GM12892 (cell line): ENCODE measurements around the gene TIMM23. TPM values are rescaled to one million over a fixed set of nuclear protein-coding genes. Genes with fewer than 3 reads are reported as not detected.
A peak's percentile ranks its signal among the peaks of the same experiment; 100 is the strongest.
"Not testable (repeated sequence)": the region's sequence is repeated elsewhere in the genome, so short reads cannot be mapped to it uniquely, and the experiment has no call there.

Experiments used
- DNase-seq: peaks from one replicate; pipeline ENCODE4 v3.0.0; 2011; ENCODE audit not compliant: insufficient read length
- FAIRE-seq: peaks from 2 replicates; lab custom pipeline; 2011; peaks lifted over from hg19 to GRCh38; lab: Jason Lieb, UNC
- POLR2A ChIP-seq: IDR thresholded peaks from 2 replicates; pipeline ENCODE4 v1.6.1; 2011; ENCODE audit warnings: low read depth, low read length, control low read depth
- POLR2AphosphoS5 ChIP-seq: IDR thresholded peaks from 2 replicates; pipeline ENCODE4 v1.6.1; 2011; ENCODE audit warnings: low read depth, low read length, control low read depth
- polyA plus RNA-seq: library from polyadenylated mRNA; unstranded; fragments of >200 nt; gene quantifications from one replicate; pipeline ENCODE4 v1.2.1, GENCODE V29; 2012; ENCODE audit warnings: missing spikeins, inconsistent platforms; ENCODE audit not compliant: missing spikeins

The TIMM23 gene
- 92.3 TPM for polyA plus RNA-seq

DNA sequence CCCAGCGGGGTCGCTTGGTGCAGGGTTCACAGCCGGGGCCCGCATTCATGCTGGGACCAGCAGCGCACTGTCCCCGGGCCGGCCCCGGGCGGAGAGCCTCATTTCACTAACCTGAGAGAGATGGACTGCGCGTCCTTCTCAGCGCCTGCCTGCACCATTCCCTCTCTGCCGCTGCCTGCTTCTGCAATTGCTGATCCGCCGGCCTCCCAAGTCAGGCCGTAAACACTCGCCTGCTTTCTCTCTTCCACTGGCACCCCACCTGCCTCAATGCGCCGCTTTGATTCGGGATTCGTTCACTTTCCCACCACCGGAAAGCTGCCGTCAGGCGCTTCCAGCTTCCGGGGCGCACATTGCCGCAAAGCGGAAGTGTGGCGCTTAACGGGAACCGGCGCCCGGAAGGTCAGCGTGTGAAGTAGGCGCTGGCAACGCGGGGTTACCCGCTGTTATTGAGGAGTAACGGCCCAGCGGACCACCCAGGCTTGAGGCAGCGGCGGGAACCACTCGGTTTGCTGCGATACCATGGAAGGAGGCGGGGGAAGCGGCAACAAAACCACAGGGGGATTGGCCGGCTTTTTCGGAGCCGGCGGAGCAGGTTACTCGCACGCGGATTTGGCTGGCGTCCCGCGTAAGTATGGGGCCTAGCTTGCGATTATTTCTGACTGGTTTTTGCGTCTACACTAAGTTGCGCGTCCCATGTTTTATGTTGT lies at the start of gene TIMM23:
TIMM23 (plus strand) TSS at position 384 of the 707 bp plus-strand sequence; CDS start at position 520, 136 bp downstream.
- DNase-seq: peak; percentile 5
- not testable (repeated sequence) for FAIRE-seq
- TF ChIP-seq POLR2A: peak; percentile 74; the same call in 1 of the 2 replicates
- TF ChIP-seq POLR2AphosphoS5: peak; percentile 71; the same call in 1 of the 2 replicates

DNA sequence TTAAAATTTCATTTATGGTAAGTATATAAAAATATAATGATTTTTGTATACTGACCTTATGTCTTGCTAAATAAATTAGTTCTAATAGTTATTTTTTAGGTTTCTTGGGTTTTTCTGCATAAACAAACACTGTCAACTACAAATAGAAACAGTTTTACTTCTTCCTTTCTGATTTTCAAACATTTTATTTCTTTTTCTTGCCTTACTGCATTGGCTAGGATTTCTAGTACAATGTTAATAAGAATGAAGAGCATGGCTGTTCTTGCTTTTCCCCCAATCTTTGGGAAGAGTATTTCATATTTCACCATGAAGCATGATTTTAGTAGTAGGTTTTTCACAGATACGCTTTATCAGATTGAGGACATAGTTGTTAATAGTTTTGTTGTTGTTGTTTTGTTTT lies 45.5 kb upstream of the TIMM23 start:
- DNase-seq, FAIRE-seq: not testable (repeated sequence)

- not testable (repeated sequence) for DNase-seq, FAIRE-seq
Observed at GRCh38 chr10:45931305-45931704, 41.0 kb upstream of the TIMM23 start.

DNA sequence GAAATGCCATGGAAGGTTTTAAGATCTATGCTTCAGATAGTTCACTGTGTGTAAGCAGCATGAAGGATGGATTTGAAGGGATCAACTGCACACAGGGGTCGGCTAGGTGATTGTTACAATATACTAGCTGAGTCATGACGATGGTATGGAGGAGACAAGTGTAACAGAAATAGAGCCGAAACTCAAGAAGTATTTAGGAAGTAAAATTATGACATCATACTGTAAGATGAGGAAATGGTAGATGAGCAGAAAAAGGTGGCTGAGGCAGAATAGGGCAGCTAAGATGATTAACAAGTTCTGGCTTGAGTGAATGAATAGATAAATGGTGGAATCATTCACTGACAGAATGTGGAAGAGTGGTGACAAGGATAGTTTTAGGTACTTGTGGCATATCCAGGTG lies 37.5 kb upstream of the TIMM23 start:
- not testable (repeated sequence) for FAIRE-seq, DNase-seq

DNA sequence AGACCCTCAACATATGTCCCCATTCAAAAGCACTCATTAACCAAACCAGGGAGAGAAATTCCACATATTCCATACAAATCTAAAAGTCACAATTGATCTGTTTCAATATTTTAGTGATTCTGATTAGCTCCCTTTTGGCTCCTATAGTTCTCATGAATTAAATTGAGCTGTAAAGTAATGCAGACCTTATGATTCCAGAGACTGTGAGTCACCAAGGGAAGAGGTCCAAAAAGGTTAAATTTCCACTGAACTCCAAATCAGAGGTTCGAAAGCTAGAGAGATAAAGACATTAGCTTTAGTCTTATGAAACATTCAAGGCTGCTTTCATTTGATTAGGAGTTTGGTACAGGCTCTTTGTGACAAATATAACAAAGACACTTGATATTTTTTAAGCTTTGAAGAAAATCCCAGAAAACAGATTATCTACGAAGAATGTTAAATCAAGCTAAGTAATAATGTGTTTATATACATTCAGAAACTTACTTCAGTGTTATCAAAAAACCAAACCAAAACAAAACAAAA lies 33.1 kb upstream of the TIMM23 start:
- FAIRE-seq, DNase-seq: not testable (repeated sequence)

DNA sequence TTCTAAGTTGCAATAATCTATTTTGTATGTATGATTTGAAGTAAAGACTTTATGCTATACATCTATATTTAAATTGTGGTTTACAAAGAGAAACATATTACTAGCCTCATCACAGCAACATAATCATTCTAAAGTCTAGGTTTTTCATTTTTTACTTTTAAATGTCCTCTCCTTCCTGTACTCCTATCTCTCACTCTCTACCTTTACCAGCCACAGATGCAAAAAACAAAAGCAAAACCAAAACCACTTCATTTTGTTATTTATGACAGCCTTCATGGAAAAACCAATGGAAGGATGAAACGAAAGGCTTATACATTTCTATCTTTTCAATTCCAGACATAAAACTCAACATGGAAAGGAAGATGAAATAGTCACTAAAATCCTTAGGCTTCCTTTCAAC lies 31.1 kb upstream of the TIMM23 start:
- not testable (repeated sequence) for FAIRE-seq, DNase-seq

- not testable (repeated sequence) for FAIRE-seq, DNase-seq
Observed at GRCh38 chr10:45945476-45945875, 26.8 kb upstream of the TIMM23 start.

DNA sequence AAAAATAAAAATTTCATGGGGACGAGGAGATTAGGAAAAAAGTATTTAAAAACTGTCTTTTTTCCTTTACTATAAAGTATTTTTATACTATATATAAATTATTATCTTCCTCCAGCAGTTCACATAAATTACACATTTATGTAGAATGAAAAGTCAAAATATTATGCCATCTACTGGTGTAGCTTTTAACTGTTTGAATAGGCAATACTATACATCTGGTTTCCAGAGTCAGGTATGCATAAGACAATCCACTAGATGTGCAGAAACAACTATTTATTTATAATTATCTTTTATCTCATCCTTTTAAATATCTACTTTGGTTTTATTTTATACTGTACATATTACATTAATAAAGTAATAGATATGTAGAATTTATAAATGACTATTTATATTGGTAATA lies 24.9 kb upstream of the TIMM23 start:
- not testable (repeated sequence) for FAIRE-seq, DNase-seq

GRCh38 chr10:45948801-45949200 lies 23.5 kb upstream of the TIMM23 start:
- DNase-seq, FAIRE-seq: not testable (repeated sequence)

- DNase-seq, FAIRE-seq: not testable (repeated sequence)
Observed at GRCh38 chr10:45954367-45954766, 17.9 kb upstream of the TIMM23 start.

- not testable (repeated sequence) for FAIRE-seq
Observed at GRCh38 chr10:45956634-45957033, 15.7 kb upstream of the TIMM23 start.

GRCh38 chr10:45957928-45958327 lies 14.4 kb upstream of the TIMM23 start:
- FAIRE-seq, DNase-seq: not testable (repeated sequence)

More at GRCh38 chr10:45956634-45957033, 15.7 kb upstream of the TIMM23 start:
- DNase-seq: not testable (repeated sequence)

DNA sequence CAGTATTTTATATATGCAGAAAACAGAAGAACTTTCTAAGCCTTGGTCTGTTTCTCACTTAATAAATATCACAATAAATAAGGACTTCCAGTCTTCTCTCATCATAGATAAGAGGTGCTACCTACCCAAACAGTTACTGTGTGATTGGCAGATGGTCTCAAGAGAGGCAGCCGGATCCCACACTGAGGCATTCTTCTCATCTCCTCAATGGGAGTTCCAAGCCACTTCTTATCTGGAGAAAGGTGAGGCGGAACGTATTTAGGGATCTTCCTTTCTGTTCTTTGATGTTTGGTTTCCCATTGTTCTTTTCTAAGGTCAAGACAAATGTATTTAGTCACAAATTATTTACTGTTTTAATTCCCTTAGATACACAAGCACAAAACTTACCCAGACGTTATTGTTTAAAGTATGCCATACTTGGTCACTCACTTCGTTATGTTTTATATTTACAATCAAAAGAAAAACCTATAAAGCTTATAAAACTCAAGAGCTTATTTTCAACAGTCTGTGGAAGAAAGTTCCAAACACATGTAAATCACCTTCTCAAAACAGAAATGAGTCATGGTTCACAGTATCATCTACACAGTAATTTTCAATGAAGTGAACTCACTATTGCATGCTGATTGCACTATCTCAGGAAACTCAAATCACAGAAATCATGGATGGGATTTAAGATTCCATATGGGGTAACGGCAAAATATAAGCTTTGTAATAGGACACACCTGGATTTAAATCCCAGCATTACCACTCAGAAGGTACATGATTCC lies 9.4 kb upstream of the TIMM23 start:
- not testable (repeated sequence) for DNase-seq, FAIRE-seq

DNA sequence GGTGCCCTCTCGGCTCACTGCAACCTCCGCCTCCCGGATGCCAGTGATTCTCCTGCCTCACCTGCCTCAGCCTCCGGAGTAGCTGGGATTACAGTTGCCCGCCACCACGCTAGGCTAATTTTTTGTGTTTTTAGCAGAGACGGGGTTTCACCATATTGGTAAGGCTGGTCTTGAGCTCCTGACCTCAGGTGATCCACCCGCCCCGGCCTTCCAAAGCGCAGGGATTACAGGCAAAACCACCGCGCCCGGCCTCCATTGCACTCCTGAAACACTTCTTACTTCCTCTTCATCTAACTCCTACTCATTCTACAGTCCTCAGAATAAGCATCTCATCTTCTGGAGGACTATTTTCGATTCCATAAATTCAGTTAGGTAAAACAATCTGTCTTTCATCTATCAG lies 1.3 kb upstream of the TIMM23 start:
- not testable (repeated sequence) for FAIRE-seq, DNase-seq

DNA sequence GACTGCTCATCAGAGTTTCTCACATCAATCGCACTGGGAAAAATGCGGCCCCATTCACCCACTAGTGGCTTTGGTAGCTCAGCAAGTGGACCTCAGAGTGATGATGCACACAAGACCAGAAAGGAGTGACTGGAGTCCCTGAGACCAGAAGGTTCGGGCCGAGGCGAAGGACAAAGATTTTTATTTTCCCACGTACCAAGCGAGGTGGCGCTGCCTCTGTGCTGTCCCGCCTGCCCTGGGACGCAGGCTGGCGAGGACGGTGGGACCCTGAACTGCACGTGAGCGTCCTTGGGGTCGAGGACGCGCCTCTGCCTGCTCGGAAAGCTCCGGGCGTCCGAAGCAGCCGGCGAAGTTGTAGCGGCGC lies 565 bp upstream of the TIMM23 start:
- DNase-seq, FAIRE-seq: not testable (repeated sequence)

DNA sequence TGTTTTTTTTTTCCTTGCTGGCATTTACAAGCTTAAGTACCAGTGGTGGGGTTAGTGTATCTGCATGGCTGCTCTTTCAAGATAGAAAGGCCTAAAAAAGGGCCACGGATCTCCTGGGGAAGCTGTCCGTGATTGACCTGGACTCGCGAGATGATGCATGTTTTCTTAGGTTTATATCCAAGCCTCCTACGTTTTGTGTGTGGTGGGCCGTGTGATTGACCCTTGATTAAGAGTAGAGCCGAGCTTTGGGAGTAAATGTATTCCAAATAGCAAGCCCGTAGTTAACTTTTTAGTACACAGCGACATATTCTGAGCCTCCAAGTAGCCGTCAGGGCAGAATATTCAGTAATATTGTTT lies 502 bp downstream of the TIMM23 start:
- FAIRE-seq: not testable (repeated sequence)

DNA sequence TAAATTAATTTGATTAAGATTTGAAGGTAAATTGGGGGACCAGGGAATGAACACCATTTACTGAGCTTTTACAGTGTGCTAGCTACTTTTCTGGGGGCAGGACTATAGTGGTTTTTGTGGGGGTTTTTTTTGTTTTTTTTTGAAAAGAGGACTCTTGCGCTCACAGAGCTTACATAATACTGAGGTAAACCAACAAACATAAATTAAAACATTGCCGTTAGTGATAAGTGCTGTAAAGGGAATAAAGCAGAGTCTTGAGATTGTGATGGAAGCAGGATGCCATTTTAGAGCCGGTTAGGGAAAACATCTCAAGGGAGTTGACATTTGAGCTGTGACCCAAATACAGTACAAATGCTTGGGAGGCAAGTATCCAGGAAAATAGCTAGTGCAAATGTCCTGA lies 1.8 kb downstream of the TIMM23 start:
- not testable (repeated sequence) for DNase-seq, FAIRE-seq

More for the DNA sequence above, 502 bp downstream of the TIMM23 start:
- DNase-seq: not testable (repeated sequence)

DNA sequence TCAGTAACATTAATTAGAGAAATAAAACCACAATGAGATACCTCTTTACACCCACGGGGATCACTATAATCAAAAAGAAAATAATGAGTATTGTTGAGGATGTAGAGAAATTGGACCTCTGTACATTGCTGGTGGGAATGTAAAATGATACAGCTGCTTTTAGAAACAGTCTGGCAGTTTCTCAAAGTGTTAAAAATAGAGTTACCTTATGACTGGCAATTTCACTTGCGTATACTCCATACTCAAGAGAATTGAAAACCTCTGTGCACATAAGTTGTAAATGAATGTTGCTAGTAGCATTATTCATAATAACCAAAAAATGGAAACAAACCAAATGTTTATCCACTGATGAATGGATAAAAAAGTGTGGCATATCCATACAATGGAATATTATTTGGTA lies 6.3 kb downstream of the TIMM23 start:
- not testable (repeated sequence) for DNase-seq, FAIRE-seq

DNA sequence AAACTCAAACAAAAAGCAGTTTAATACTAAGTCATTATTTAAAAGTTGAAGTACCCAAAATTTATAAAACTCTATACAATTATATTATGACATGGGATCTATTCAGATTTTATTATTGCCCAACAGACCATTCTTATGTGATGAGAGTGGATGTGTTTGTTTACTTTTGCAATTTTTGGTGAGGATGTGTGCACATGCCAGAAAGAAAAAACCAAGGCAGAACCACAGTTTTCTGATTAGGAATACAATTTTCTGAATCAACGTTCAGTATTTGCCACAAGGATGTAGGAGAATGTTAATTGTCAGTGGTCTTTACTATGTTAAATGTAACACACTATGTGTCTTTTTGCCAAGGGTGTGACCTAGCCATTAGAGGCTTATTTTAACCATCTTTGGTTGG lies 9.1 kb downstream of the TIMM23 start:
- DNase-seq, FAIRE-seq: not testable (repeated sequence)
